Placental pericyte (primary cell): Measurements from ENCODE around the gene GASK1A. TPM values are rescaled to one million over a fixed set of nuclear protein-coding genes. Genes with fewer than 3 reads are reported as not detected.

Experiments
- total RNA-seq: library from RNA; depleted of rRNA; stranded (reverse); fragments of >200 nt; gene quantifications from 2 replicates; pipeline ENCODE4 v1.2.3, GENCODE V29; 2012

The GASK1A gene
- total RNA-seq = 0.22 and 0.29 TPM in 2 replicates

DNA sequence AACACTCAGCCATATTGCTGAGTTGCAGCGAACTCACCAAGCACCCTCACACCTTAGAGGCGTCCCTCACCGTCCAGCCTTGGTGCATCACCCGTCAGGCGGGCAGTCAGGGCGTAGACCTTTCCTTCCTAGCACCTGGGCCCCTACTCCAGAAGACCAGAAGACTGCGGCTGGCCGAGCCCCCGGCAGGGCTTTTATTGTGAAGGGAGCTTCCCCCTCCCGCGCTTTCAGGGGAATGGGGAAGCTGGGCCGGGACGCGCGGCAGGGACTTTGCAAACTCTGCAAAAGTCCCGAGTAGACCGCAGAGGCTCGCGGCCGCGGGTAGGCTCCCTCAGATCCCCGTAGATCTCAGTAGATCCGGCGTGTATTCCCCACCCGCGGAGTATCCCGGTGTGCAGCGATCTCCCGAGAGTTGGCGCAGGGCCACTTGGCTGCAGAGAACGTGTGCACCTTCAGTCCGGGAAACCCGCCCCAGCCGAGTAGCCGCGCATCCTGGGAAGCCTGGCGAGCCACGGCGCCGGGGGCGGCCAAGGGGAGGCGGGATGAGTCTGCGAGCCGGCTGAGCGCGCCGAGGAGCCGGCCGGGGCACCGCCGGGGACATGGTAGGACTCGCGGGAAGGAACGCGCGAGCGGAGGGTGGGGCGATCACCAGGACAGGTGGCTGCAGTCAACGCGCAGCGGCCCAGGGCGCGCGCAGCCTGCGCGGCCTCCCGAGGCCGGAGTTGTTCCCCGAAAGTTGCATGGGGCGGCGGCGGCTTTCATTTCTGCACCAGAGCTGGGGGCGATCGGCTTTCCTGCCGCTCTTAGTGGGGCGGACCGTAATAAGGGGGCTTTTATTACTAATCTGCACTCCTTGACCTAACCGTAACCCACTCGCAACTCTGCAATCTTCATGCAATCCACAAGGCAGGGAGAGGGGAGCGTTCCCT, at the start of gene GASK1A:
TSS of gene GASK1A (plus strand) at position 268 of the 929 bp plus-strand sequence. CDS start at position 600, 332 bp downstream.

DNA sequence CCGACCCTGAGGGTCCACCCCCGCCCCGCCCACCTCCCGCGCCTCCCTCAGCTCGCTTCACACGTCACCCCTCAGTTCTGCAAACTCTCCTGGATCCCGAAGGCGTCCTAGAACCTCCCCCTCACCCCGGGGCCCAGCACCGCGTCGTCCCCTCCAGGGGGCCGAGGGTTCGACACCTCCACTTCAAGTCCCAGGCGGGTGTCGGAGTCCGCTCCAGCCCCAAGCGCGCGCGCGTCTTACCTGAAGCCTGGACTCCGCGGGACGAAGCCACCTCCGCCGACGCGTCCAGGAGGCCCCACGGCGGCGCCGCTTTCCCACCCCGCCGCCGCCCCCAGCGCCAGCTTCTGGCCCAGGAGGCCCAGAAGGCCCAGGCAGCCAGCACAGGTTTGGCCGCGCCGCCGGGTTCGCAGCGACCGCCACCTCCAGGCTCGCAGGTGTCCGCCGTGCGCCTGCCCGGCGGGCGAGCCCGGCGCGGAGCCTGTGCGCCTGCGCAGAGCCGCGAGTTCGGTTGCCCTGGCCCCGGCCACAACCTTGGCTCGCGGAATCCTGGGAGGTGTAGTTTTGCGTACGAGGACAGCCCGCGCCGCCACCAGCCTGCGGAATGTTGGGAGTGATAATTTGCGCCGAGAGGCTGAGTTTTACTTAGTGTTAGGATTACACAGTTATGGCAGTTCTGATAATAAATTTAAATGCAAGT, 126.6 kb downstream of the GASK1A start, which contains the start of gene POMGNT2:
TSS of gene POMGNT2 (minus strand) at position 484 of the 697 bp plus-strand sequence. CDS start 24,648 bp downstream, outside the sequence.

Other genes with a start within 250 kb of the GASK1A start
- 0.22 and 0.57 TPM in 2 replicates for gene CCDC13, start 206.1 kb upstream of the GASK1A start, total RNA-seq
- gene HIGD1A, start 174.8 kb upstream of the GASK1A start, total RNA-seq = 75.3 and 155 TPM in 2 replicates
- gene ACKR2, start 169.9 kb upstream of the GASK1A start, total RNA-seq = 0.14 TPM in 1 of 2 replicates, not detected in the other
- not detected in 2 replicates for gene CYP8B1, start 103.4 kb upstream of the GASK1A start, total RNA-seq
- 1.1 and 1.3 TPM in 2 replicates for gene ZNF662, start 73.2 kb upstream of the GASK1A start, total RNA-seq
- gene POMGNT2, start 126.8 kb downstream of the GASK1A start, total RNA-seq = 8.3 and 13.0 TPM in 2 replicates